B cell (primary cell): ENCODE results near the gene HPRT1.

Source experiments
- EZH2 ChIP-seq: IDR thresholded peaks from 2 replicates; pipeline ENCODE4 v1.6.1; 2012; ENCODE audit warnings: borderline replicate concordance, low read depth, mild to moderate bottlenecking, moderate library complexity, low read length; ENCODE audit not compliant: insufficient read depth, poor library complexity, severe bottlenecking
- TF ChIP-seq, protein P1 (sequence below): fragments of 200-600 bp; IDR thresholded peaks from one replicate; pipeline ENCODE4 v1.8.0; 2022; ENCODE audit warnings: antibody characterized with exemption, mild to moderate bottlenecking

GRCh38 chrX:134443461-134443860 is 16.5 kb upstream of the HPRT1 start:
- TF ChIP-seq, protein P1, sequence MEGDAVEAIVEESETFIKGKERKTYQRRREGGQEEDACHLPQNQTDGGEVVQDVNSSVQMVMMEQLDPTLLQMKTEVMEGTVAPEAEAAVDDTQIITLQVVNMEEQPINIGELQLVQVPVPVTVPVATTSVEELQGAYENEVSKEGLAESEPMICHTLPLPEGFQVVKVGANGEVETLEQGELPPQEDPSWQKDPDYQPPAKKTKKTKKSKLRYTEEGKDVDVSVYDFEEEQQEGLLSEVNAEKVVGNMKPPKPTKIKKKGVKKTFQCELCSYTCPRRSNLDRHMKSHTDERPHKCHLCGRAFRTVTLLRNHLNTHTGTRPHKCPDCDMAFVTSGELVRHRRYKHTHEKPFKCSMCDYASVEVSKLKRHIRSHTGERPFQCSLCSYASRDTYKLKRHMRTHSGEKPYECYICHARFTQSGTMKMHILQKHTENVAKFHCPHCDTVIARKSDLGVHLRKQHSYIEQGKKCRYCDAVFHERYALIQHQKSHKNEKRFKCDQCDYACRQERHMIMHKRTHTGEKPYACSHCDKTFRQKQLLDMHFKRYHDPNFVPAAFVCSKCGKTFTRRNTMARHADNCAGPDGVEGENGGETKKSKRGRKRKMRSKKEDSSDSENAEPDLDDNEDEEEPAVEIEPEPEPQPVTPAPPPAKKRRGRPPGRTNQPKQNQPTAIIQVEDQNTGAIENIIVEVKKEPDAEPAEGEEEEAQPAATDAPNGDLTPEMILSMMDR = no peak
- TF ChIP-seq EZH2 = no peak
